Measurements from ENCODE around the gene TTC23. TPM values are rescaled to one million over a fixed set of nuclear protein-coding genes. Genes with fewer than 3 reads are reported as not detected.
"Not testable (repeated sequence)": the region's sequence is repeated elsewhere in the genome, so short reads cannot be mapped to it uniquely, and the experiment has no call there.

TTC23 gene
- total RNA-seq, 1 donor from 2014 or later: 23.1 TPM

GRCh38 chr15:99115300-99116215 is 133.8 kb downstream of the TTC23 start:
- H3K4me1 Mint-ChIP-seq (ENCODE audit: unreplicated experiment): peaks cover 6% of the 10 kb centered on the region
- H3K9me3 Mint-ChIP-seq (ENCODE audit: unreplicated experiment): no peaks in the 10 kb centered on the region
- no peak overlapping the region for H3K27ac Mint-ChIP-seq (ENCODE audit: unreplicated experiment)
- no peak overlapping the region for H3K4me3 Mint-ChIP-seq (ENCODE audit: unreplicated experiment)
- peaks cover 7% of the 10 kb centered on the region for H3K36me3 Mint-ChIP-seq (ENCODE audit: unreplicated experiment)
- TF ChIP-seq CTCF (IDR thresholded peaks at IDR 0.05): no peak
- DNase-seq (ENCODE audit: extremely low spot score, unreplicated experiment): no peak
- H3K27me3 Mint-ChIP-seq (ENCODE audit: unreplicated experiment): no peaks in the 10 kb centered on the region

- Mint-ChIP-seq H3K27me3 (ENCODE audit: unreplicated experiment) (no peaks in the 10 kb centered on the region), H3K27ac (ENCODE audit: unreplicated experiment) (no peak overlapping the region), H3K36me3 (ENCODE audit: unreplicated experiment) (peaks cover 7% of the 10 kb centered on the region), H3K9me3 (ENCODE audit: unreplicated experiment) (no peaks in the 10 kb centered on the region), H3K4me1 (ENCODE audit: unreplicated experiment) (peaks cover 7% of the 10 kb centered on the region), H3K4me3 (ENCODE audit: unreplicated experiment) (no peak overlapping the region)
- TF ChIP-seq CTCF (IDR thresholded peaks at IDR 0.05): no peak
- no peak for DNase-seq (ENCODE audit: extremely low spot score, unreplicated experiment)
Measured at GRCh38 chr15:99114511-99115299, 134.7 kb downstream of the TTC23 start.

- Mint-ChIP-seq H3K4me3 (ENCODE audit: unreplicated experiment) (no peak overlapping the region), H3K4me1 (ENCODE audit: unreplicated experiment) (peaks cover 8% of the 10 kb centered on the region), H3K36me3 (ENCODE audit: unreplicated experiment) (peaks cover 7% of the 10 kb centered on the region), H3K9me3 (ENCODE audit: unreplicated experiment) (no peaks in the 10 kb centered on the region), H3K27me3 (ENCODE audit: unreplicated experiment) (no peaks in the 10 kb centered on the region), H3K27ac (ENCODE audit: unreplicated experiment) (no peak overlapping the region)
- no peak for TF ChIP-seq CTCF (IDR thresholded peaks at IDR 0.05)
- DNase-seq (ENCODE audit: extremely low spot score, unreplicated experiment): no peak
Measured at GRCh38 chr15:99113547-99114271, 135.7 kb downstream of the TTC23 start.

- not testable (repeated sequence) for DNase-seq (ENCODE audit: extremely low spot score, unreplicated experiment); H3K36me3 Mint-ChIP-seq (ENCODE audit: unreplicated experiment); H3K4me3 Mint-ChIP-seq (ENCODE audit: unreplicated experiment); H3K4me1 Mint-ChIP-seq (ENCODE audit: unreplicated experiment); H3K27ac Mint-ChIP-seq (ENCODE audit: unreplicated experiment); H3K27me3 Mint-ChIP-seq (ENCODE audit: unreplicated experiment); H3K9me3 Mint-ChIP-seq (ENCODE audit: unreplicated experiment)
Measured at GRCh38 chr15:99111641-99112040, 137.7 kb downstream of the TTC23 start.

- Mint-ChIP-seq H3K27me3 (ENCODE audit: unreplicated experiment) (no peaks in the 10 kb centered on the region), H3K4me1 (ENCODE audit: unreplicated experiment) (peaks cover 15% of the 10 kb centered on the region), H3K36me3 (ENCODE audit: unreplicated experiment) (peaks cover 4% of the 10 kb centered on the region), H3K9me3 (ENCODE audit: unreplicated experiment) (no peaks in the 10 kb centered on the region), H3K4me3 (ENCODE audit: unreplicated experiment) (no peak overlapping the region), H3K27ac (ENCODE audit: unreplicated experiment) (no peak overlapping the region)
- DNase-seq (ENCODE audit: extremely low spot score, unreplicated experiment): no peak
- TF ChIP-seq CTCF (IDR thresholded peaks at IDR 0.05): no peak
Measured at GRCh38 chr15:99110581-99111320, 138.6 kb downstream of the TTC23 start.
